ENCODE results near the gene CXorf49. TPM values are rescaled to one million over a fixed set of nuclear protein-coding genes. Genes with fewer than 3 reads are reported as not detected.
"Not testable (repeated sequence)": the region's sequence is repeated elsewhere in the genome, so short reads cannot be mapped to it uniquely, and the experiment has no call there.

CXorf49 gene
- polyA plus RNA-seq, 1 donor: not detected

GRCh38 chrX:71671938-71672337, 46.1 kb downstream of the CXorf49 start:
- no peak for DNase-seq

GRCh38 chrX:71671043-71671780, 46.9 kb downstream of the CXorf49 start:
- no peak for DNase-seq

- DNase-seq: not testable (repeated sequence)
These were observed 48.1 kb downstream of the CXorf49 start for GRCh38 chrX:71669947-71670346.

GRCh38 chrX:71669492-71669891, 48.6 kb downstream of the CXorf49 start:
- DNase-seq: no peak

GRCh38 chrX:71668248-71668595, 49.9 kb downstream of the CXorf49 start:
- no peak for DNase-seq

GRCh38 chrX:71667328-71668247, 50.5 kb downstream of the CXorf49 start, which contains the start of gene LOC101059915:
LOC101059915 (plus strand) TSS chrX:71667546.
- no peak for DNase-seq

GRCh38 chrX:71666240-71667223, 51.6 kb downstream of the CXorf49 start:
- no peak for DNase-seq

- no peak for DNase-seq
These were observed 52.3 kb downstream of the CXorf49 start for GRCh38 chrX:71665747-71666146.

- DNase-seq: no peak
These were observed 53.1 kb downstream of the CXorf49 start for GRCh38 chrX:71664889-71665491.

Other genes with a start within 250 kb of the CXorf49 start
- 321 TPM for gene OGT, start 185.2 kb downstream of the CXorf49 start, polyA plus RNA-seq (ENCODE audit: insufficient read length)
- 2.9 TPM for gene GCNA, start 139.8 kb downstream of the CXorf49 start, polyA plus RNA-seq (ENCODE audit: insufficient read length)
- gene CXCR3, start 99.8 kb downstream of the CXorf49 start, polyA plus RNA-seq (ENCODE audit: insufficient read length): 0.17 TPM
- not detected for gene CXorf49B, start 45.1 kb upstream of the CXorf49 start, polyA plus RNA-seq (ENCODE audit: insufficient read length)
- 11.6 TPM for gene NHSL2, start 192.6 kb upstream of the CXorf49 start, polyA plus RNA-seq (ENCODE audit: insufficient read length)

All from left kidney (tissue), 2 donors.